SK-N-MC (cell line): ENCODE results near the gene HAX1.

ENCODE experiments used
- DNase-seq: peaks from one replicate; pipeline ENCODE4 v3.0.0-alpha.2; 2011; ENCODE audit warnings: low read depth, low spot score
- H3K27ac ChIP-seq: fragments of 200-600 bp; sonication (generic); 2 replicates; pipeline ENCODE4 v1.5.1; 2016; ENCODE audit warnings: mixed run types
- H3K36me3 ChIP-seq: fragments of 200-600 bp; sonication (generic); 2 replicates; pipeline ENCODE4 v1.6.1; 2017; ENCODE audit warnings: antibody characterized with exemption, low read length, mixed read lengths; ENCODE audit not compliant: insufficient read depth
- H3K4me3 ChIP-seq: fragments of 200-600 bp; sonication (generic); 2 replicates; pipeline ENCODE4 v1.5.1; 2016
- H3K9ac ChIP-seq: fragments of 200-600 bp; sonication (generic); 2 replicates; pipeline ENCODE4 v1.8.0; 2017; ENCODE audit warnings: mixed run types, mixed read lengths; ENCODE audit not compliant: insufficient read length
- H3K9me3 ChIP-seq: fragments of 200-600 bp; sonication (generic); 2 replicates; pipeline ENCODE4 v1.6.1; 2017; ENCODE audit warnings: low read depth, mild to moderate bottlenecking, antibody characterized with exemption, low read length, moderate library complexity, mixed read lengths
- EZH2 ChIP-seq: fragments of 200-600 bp; sonication (generic); IDR thresholded peaks from one replicate; pipeline ENCODE4 v1.6.1; 2017; ENCODE audit warnings: antibody characterized with exemption
- FOXP2 ChIP-seq: optimal IDR thresholded peaks from 2 replicates; pipeline ENCODE3; 2011; ENCODE audit warnings: mild to moderate bottlenecking, moderate library complexity; ENCODE audit not compliant: insufficient read depth; ENCODE audit errors: extremely low read length, control extremely low read depth
- POLR2AphosphoS5 ChIP-seq: IDR thresholded peaks from 2 replicates; pipeline ENCODE4 v1.6.1; 2012; ENCODE audit warnings: mild to moderate bottlenecking, low read depth, low read length, borderline replicate concordance

HAX1 gene

DNA sequence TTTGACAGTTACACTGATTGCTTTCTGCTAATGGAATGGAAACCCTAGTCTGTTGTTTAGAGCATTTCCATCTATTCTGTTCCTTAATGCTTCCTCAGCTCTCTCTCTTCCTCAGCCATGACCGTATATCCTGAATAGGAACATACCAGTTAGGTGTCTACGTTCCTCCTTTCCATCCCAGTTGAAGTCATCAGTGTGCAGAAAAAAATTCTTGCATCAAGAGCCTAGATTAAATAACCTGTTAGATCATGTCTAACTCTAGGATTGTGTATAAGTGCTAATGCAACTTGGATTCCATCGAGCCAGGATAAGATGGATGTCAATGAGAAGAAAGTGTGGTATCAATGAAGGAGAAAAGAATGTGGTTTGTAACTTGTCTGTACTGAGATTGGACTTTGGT is 32.9 kb upstream of the HAX1 start:
- Histone ChIP-seq H3K27ac (no peak overlapping the region), H3K9me3 (no peaks in the 10 kb centered on the region), H3K9ac (no peak overlapping the region), H3K36me3 (peaks cover 97% of the 10 kb centered on the region), H3K4me3 (no peak overlapping the region)
- no peak for DNase-seq
- TF ChIP-seq EZH2, result no peak
- TF ChIP-seq FOXP2, result no peak
- no peak for TF ChIP-seq POLR2AphosphoS5

GRCh38 chr1:154240294-154240833 is 32.1 kb upstream of the HAX1 start:
- Histone ChIP-seq H3K36me3 (peaks cover 97% of the 10 kb centered on the region), H3K27ac (no peak overlapping the region), H3K4me3 (no peak overlapping the region), H3K9ac (no peak overlapping the region), H3K9me3 (no peaks in the 10 kb centered on the region)
- no peak for DNase-seq
- TF ChIP-seq FOXP2 (no peak), POLR2AphosphoS5 (no peak), EZH2 (no peak)

DNA sequence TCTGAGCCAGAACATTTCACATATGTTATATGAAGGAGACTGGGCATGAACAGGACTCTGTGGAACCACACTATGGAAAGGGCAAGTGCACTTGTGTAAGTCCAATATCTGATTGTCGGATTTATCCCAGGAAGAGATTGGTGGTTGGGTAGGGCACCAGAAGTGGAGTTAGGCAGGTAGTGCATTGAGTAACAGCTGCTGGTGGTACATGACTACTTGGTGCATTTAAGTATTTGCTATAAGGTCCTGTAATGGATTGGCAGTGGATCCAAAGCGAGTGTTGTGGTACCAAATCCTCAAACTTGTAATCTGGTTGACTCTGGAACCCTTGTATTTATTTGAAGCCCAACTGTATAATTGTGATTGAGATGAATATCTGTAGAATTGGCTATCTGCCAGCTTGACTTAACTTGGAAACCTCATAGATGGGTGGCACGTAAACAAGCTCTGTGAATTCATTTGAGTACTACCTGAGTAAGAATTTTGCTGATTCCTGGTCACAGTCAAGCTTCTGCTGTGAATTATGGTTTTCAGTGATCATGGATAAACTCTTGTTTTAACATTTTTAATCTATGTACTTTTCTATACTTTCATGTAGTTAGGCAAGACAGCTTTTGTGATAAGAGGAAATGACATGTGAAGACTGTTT is 30.6 kb upstream of the HAX1 start:
- H3K9ac ChIP-seq, result no peak overlapping the region
- peaks cover 97% of the 10 kb centered on the region for H3K36me3 ChIP-seq
- TF ChIP-seq FOXP2 (no peak), EZH2 (no peak), POLR2AphosphoS5 (no peak)
- no peak overlapping the region for H3K4me3 ChIP-seq
- no peak overlapping the region for H3K27ac ChIP-seq
- no peak for DNase-seq
- H3K9me3 ChIP-seq, result no peaks in the 10 kb centered on the region

DNA sequence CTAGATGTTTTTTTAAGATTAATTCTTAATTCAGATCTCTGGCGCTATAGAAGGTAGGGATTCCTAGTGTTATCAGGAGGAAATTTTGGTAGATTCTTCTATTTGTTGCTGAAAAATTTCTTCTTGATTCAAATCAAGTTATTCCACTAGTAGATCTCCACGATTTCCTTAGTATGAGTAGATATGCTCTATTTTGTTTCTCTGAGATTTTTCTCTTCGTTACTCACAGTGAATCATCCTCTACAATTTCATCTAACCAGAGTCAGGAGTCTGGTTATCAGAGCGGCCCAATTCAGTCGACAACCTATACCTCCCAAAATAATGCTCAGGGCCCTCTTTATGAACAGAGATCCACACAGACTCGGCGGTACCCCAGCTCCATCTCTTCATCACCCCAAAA is 18.8 kb upstream of the HAX1 start:
- Histone ChIP-seq H3K9ac (no peak overlapping the region), H3K36me3 (peaks cover 99% of the 10 kb centered on the region), H3K27ac (no peak overlapping the region), H3K4me3 (no peak overlapping the region), H3K9me3 (no peaks in the 10 kb centered on the region)
- DNase-seq, result no peak
- TF ChIP-seq EZH2 (no peak), FOXP2 (no peak), POLR2AphosphoS5 (no peak)

- H3K4me3 ChIP-seq, result no peak overlapping the region
- no peak for DNase-seq
- H3K27ac ChIP-seq, result no peak overlapping the region
- H3K36me3 ChIP-seq, result peaks cover 99% of the 10 kb centered on the region
- no peak overlapping the region for H3K9ac ChIP-seq
- TF ChIP-seq FOXP2, result no peak
- TF ChIP-seq POLR2AphosphoS5, result no peak
- no peak for TF ChIP-seq EZH2
- H3K9me3 ChIP-seq, result no peaks in the 10 kb centered on the region
Observed at GRCh38 chr1:154256686-154257085, 15.7 kb upstream of the HAX1 start.

- H3K36me3 ChIP-seq, result peaks cover 100% of the 10 kb centered on the region
- DNase-seq, result no peak
- TF ChIP-seq EZH2, result no peak
- TF ChIP-seq FOXP2, result no peak
- no peak for TF ChIP-seq POLR2AphosphoS5
- no peak overlapping the region for H3K4me3 ChIP-seq
- H3K27ac ChIP-seq, result no peak overlapping the region
- no peaks in the 10 kb centered on the region for H3K9me3 ChIP-seq
- H3K9ac ChIP-seq, result no peak overlapping the region
Observed at GRCh38 chr1:154258784-154259183, 13.6 kb upstream of the HAX1 start.

DNA sequence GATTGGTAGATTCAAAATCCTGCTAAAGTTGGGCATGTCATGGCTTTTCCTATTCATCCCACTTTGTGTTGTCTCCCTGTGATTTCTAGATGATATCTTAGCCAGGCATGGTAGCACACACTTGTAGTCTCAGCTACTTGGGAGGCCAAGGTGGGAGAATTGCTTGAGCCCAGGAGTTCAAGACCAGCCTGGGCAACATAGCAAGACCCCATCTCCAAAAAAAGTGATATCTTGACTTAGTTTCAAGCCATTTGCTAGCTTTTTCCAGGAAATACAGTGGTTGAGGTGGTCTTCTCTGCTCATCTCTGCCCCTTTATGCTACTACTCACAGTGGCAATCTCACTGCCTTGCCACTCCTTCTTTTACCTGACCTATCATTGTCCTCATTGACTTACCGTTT is 12.3 kb upstream of the HAX1 start:
- TF ChIP-seq POLR2AphosphoS5 (no peak), EZH2 (no peak), FOXP2 (no peak)
- no peak overlapping the region for H3K4me3 ChIP-seq
- H3K9ac ChIP-seq, result no peak overlapping the region
- DNase-seq, result no peak
- peaks cover 100% of the 10 kb centered on the region for H3K36me3 ChIP-seq
- H3K9me3 ChIP-seq, result no peaks in the 10 kb centered on the region
- H3K27ac ChIP-seq, result no peak overlapping the region

- no peak for TF ChIP-seq POLR2AphosphoS5
- no peak for TF ChIP-seq EZH2
- TF ChIP-seq FOXP2, result no peak
- Histone ChIP-seq H3K4me3 (no peak overlapping the region), H3K9me3 (no peaks in the 10 kb centered on the region), H3K36me3 (peaks cover 91% of the 10 kb centered on the region), H3K9ac (no peak overlapping the region), H3K27ac (no peak overlapping the region)
- no peak for DNase-seq
Observed at GRCh38 chr1:154263465-154264332, 8.7 kb upstream of the HAX1 start.
